K562 (cell line): ENCODE measurements around the gene ENC1. TPM values are rescaled to one million over a fixed set of nuclear protein-coding genes. Genes with fewer than 3 reads are reported as not detected.

Experiments used
- ATAC-seq: fragments of 200-7000 bp; cut with Tn5 transposase; 3 replicates; pipeline ENCODE4 v1.9.1; 2020; ENCODE audit warnings: moderate library complexity
- BruUV-seq: library from RNA; stranded (reverse); fragments of 400-500 nt; replicated peaks from 2 replicates; lab custom pipeline; 2021; lab: Mats Ljungman, UMichigan
- CTCF ChIA-PET: fragments of 300-600 bp; formaldehyde crosslinking; extraction: SDS; loops from one replicate; lab custom pipeline; 2021; ENCODE audit warnings: low intra/inter-chr PET ratio; lab: Yijun Ruan, JAX
- POLR2A ChIA-PET: fragments of 300-600, 350-650 bp; sonication (Branson Sonifier 250); formaldehyde crosslinking; extraction: SDS; loops from one replicate; lab custom pipeline; 2021; ENCODE audit warnings: antibody characterized with exemption, inconsistent platforms; lab: Yijun Ruan, JAX
- DNase-seq, 4 experiments: peaks; one replicate each; pipeline versions ENCODE4 v3.0.0 to v3.0.0-alpha.2; 2011 to 2018; ENCODE audit warnings: low spot score in 3 of 4, mixed read lengths in 3 of 4; ENCODE audit errors: extremely low read depth in 1 of 4
- FAIRE-seq: peaks from 2 replicates; lab custom pipeline; 2011; peaks lifted over from hg19 to GRCh38; lab: Jason Lieb, UNC
- H2AFZ ChIP-seq: 2 replicates; pipeline ENCODE4 v1.6.0; 2011; ENCODE audit warnings: low read depth, low read length, control low read depth, inconsistent platforms
- H3K27ac ChIP-seq: fragments of 200-600 bp; 3 replicates; pipeline ENCODE4 v1.8.0; 2011; ENCODE audit warnings: low read depth, mild to moderate bottlenecking, control low read depth, inconsistent platforms, low read length, moderate library complexity, mixed read lengths; ENCODE audit errors: extremely low read depth
- H3K27me3 ChIP-seq, 2 experiments: fragments of 300-600 bp in 1 of 2; 2 replicates in 1 of 2; 3 replicates in 1 of 2; pipeline versions ENCODE4 v1.6.0 to v1.8.0; 2011; ENCODE audit warnings: inconsistent platforms in 2 of 2, low read length in 2 of 2, mild to moderate bottlenecking in 1 of 2, mixed read lengths in 1 of 2, moderate library complexity in 1 of 2; ENCODE audit not compliant: control insufficient read depth in 2 of 2, insufficient read depth in 2 of 2
- H3K36me3 ChIP-seq: fragments of 300-600 bp; 3 replicates; pipeline ENCODE4 v1.8.0; 2011; ENCODE audit warnings: mild to moderate bottlenecking, low read length, inconsistent platforms; ENCODE audit not compliant: control insufficient read depth, insufficient read depth
- H3K4me1 ChIP-seq, 2 experiments: fragments of 200-600 bp in 1 of 2; replicated peaks in 1 of 2; 2 replicates in 1 of 2; 3 replicates in 1 of 2; pipeline versions ENCODE4 v1.5.1 to v1.8.0; 2011; ENCODE audit warnings: inconsistent platforms in 2 of 2, low read length in 2 of 2, mild to moderate bottlenecking in 1 of 2, mixed read lengths in 1 of 2, moderate library complexity in 1 of 2; ENCODE audit not compliant: control insufficient read depth in 2 of 2, insufficient read depth in 2 of 2
- H3K4me2 ChIP-seq: 2 replicates; pipeline ENCODE4 v1.6.1; 2011; ENCODE audit warnings: low read length, control low read depth, inconsistent platforms, mixed read lengths; ENCODE audit not compliant: insufficient read depth
- H3K4me3 ChIP-seq: fragments of 200-600 bp; sonication (generic), shearing (Covaris generic); 2 replicates; pipeline ENCODE4 v1.5.1; 2016; ENCODE audit warnings: control low read depth, inconsistent platforms
- H3K79me2 ChIP-seq: fragments of 200-600 bp; 3 replicates; pipeline ENCODE4 v1.8.0; 2011; ENCODE audit warnings: low read length, inconsistent platforms; ENCODE audit not compliant: control insufficient read depth, insufficient read depth
- H3K9ac ChIP-seq, 2 experiments: 2 replicates each; pipeline versions ENCODE4 v1.6.0 to v1.6.1; 2011; ENCODE audit warnings: low read depth in 2 of 2, low read length in 2 of 2, control low read depth in 1 of 2, inconsistent platforms in 1 of 2, mild to moderate bottlenecking in 1 of 2, mixed read lengths in 1 of 2; ENCODE audit not compliant: insufficient read depth in 1 of 2
- H3K9me1 ChIP-seq: one replicate; pipeline ENCODE4 v1.6.0; 2011; ENCODE audit warnings: inconsistent platforms, mild to moderate bottlenecking, low read length, moderate library complexity; ENCODE audit not compliant: control insufficient read depth, insufficient read depth
- H3K9me3 ChIP-seq: replicated peaks from 2 replicates; pipeline ENCODE4 v1.5.1; 2011; ENCODE audit warnings: low read depth, low read length, inconsistent platforms; ENCODE audit not compliant: control insufficient read depth, insufficient read depth
- H4K20me1 ChIP-seq: replicated peaks from 2 replicates; pipeline ENCODE4 v1.6.1; 2011; ENCODE audit warnings: low read length, inconsistent platforms, mixed read lengths; ENCODE audit not compliant: control insufficient read depth, insufficient read depth
- HDAC8 ChIP-seq: fragments of 450-650 bp; IDR thresholded peaks from 2 replicates; pipeline ENCODE4 v1.6.1; 2016; ENCODE audit warnings: mild to moderate bottlenecking, missing genetic modification characterization, moderate library complexity, missing compliant biosample characterization
- HMG20B ChIP-seq: fragments of 250-450 bp; sonication (Bioruptor Pico); IDR thresholded peaks from 2 replicates; pipeline ENCODE4 v1.5.0; 2021; ENCODE audit warnings: mild to moderate bottlenecking
- KLF16 ChIP-seq: IDR thresholded peaks from 2 replicates; pipeline ENCODE4 v1.6.1; 2016; ENCODE audit warnings: antibody characterized with exemption
- L3MBTL2 ChIP-seq: fragments of 450-650 bp; IDR thresholded peaks from 2 replicates; pipeline ENCODE4 v1.6.1; 2016; ENCODE audit warnings: mild to moderate bottlenecking, moderate library complexity
- MTA1 ChIP-seq: fragments of 450-650 bp; IDR thresholded peaks from 2 replicates; pipeline ENCODE4 v1.6.1; 2017; ENCODE audit warnings: borderline replicate concordance
- NRF1 ChIP-seq, 2 experiments: fragments of 450-650 bp; IDR thresholded peaks in 1 of 2; conservative IDR thresholded peaks in 1 of 2; 2 replicates each; pipeline ENCODE4 v1.6.1; 2014; ENCODE audit warnings: mild to moderate bottlenecking in 2 of 2
- PHB2 ChIP-seq: fragments of 450-650 bp; IDR thresholded peaks from 2 replicates; pipeline ENCODE4 v1.6.1; 2017; ENCODE audit warnings: low read depth
- PTBP1 ChIP-seq: fragments of 200-400 bp; formaldehyde crosslinking; IDR thresholded peaks from 2 replicates; pipeline ENCODE4 v1.6.1; 2017; ENCODE audit warnings: low read depth, low read length
- SETDB1 ChIP-seq: IDR thresholded peaks from one replicate; pipeline ENCODE4 v1.6.1; 2012; ENCODE audit warnings: low read length, control low read depth, inconsistent platforms
- STAT5B ChIP-seq: fragments of 250-450 bp; sonication (Bioruptor Pico); IDR thresholded peaks from 2 replicates; pipeline ENCODE4 v1.8.0; 2021; ENCODE audit warnings: mild to moderate bottlenecking, inconsistent platforms
- ZNF140 ChIP-seq: fragments of 250-450 bp; sonication (Bioruptor Pico); IDR thresholded peaks from 2 replicates; pipeline ENCODE4 v1.8.0; 2021; ENCODE audit warnings: moderate library complexity, mild to moderate bottlenecking, inconsistent platforms
- ZNF778 ChIP-seq: fragments of 450-650 bp; formaldehyde crosslinking; IDR thresholded peaks from 2 replicates; pipeline ENCODE4 v1.4.0; 2020; ENCODE audit warnings: mild to moderate bottlenecking, moderate library complexity
- WGBS: fragments of 100-300 bp; shearing (Covaris generic); methylation state at CpG from one replicate; pipeline ENCODE4 v1.1.6; 2016; ENCODE audit warnings: low coverage, mixed read lengths; ENCODE audit not compliant: insufficient coverage; ENCODE audit errors: missing lambda C conversion rate; 5-methylcytosine and 5-hydroxymethylcytosine counted together
- in situ Hi-C: fragments of 300-500 bp; cut with MboI; formaldehyde crosslinking; loops from 4 replicates; pipeline ENCODE4 v1.15.0; 2018; ENCODE audit warnings: inconsistent platforms, mixed read lengths
- intact Hi-C: fragments of 100-400 bp; cut with micrococcal nuclease; formaldehyde crosslinking; loops from 2 replicates; pipeline ENCODE4 v1.14.2; 2022
- polyA plus RNA-seq, 8 experiments: library from polyadenylated mRNA; depleted of rRNA in 4 of 8; stranded (reverse) in 5 of 8; unstranded in 3 of 8; fragments of >200 nt; fragmentation: Nextera tagmentation in 2 of 8; fragmentation: Illumina TruSeq in 1 of 8; extraction: Ambion mirVana in 2 of 8; extraction: Trizol in 1 of 8; gene quantifications; 2 replicates each; pipeline versions ENCODE4 v1.2.1 to v1.2.3, GENCODE V29; 2011 to 2014; ENCODE audit warnings: inconsistent platforms in 1 of 8, missing spikeins in 1 of 8
- total RNA-seq, 7 experiments: library from RNA; depleted of rRNA in 6 of 7; stranded (reverse); fragments of >200 nt in 6 of 7; fragmentation: Illumina TruSeq in 2 of 7; extraction: Trizol in 2 of 7; gene quantifications; 2 replicates each; pipeline versions ENCODE4 v1.2.1 to v1.2.3, GENCODE V29; 2011 to 2021; ENCODE audit warnings: low replicate concordance in 1 of 7
- TF ChIP-seq, protein P1 (sequence below), 3 experiments: fragments of 200-800 bp in 1 of 3; fragments of 250-450 bp in 1 of 3; fragments of 450-650 bp in 1 of 3; sonication (Bioruptor Pico) in 1 of 3; sonication (Bioruptor generic) in 1 of 3; formaldehyde crosslinking in 1 of 3; IDR thresholded peaks; 2 replicates each; pipeline versions ENCODE4 v1.6.1 to v1.8.0; 2016 to 2022; ENCODE audit warnings: mild to moderate bottlenecking in 2 of 3, missing genetic modification characterization in 2 of 3, missing compliant biosample characterization in 1 of 3, moderate library complexity in 1 of 3
- TF ChIP-seq, protein P2 (sequence below): fragments of 450-650 bp; formaldehyde crosslinking; IDR thresholded peaks from 2 replicates; pipeline ENCODE4 v1.4.0; 2022; ENCODE audit warnings: missing genetic modification characterization
- TF ChIP-seq, protein P3 (sequence below): fragments of 450-650 bp; conservative IDR thresholded peaks from 2 replicates; pipeline ENCODE4 v1.6.1; 2016; ENCODE audit warnings: missing genetic modification characterization, low read depth, mild to moderate bottlenecking, missing compliant biosample characterization, moderate library complexity
- TF ChIP-seq, protein P4 (sequence below): fragments of 250-450 bp; sonication (Bioruptor Pico); IDR thresholded peaks from 2 replicates; pipeline ENCODE4 v1.5.0; 2021

The ENC1 gene
- total and polyA plus RNA-seq, 9 of the 15 experiments (the other 6 are each of a cell fraction or from before 2014, with no cell fraction given), result 0.17 to 3.2 (median 0.97) TPM

DNA sequence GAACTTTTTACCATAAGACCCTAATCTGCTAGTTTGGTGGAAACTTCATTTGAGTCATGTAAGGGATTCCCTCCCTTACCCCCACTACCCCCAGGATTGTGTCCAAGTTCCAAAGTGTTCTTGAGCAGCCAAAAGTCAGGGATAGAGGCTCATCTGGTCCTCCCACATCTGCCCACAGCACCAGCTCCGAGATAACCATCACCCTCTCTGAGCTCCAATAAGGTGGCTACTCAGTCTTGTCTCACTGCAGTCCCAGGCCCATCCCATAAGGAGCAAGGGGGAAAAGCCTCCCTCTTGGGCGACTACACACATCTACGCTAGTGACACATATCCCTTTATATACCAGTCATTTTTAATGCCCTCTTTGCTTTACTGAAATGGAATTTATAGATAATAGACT, 12.0 kb upstream of the ENC1 start:
- no TSS peak for BruUV-seq
- FAIRE-seq (no peak), DNase-seq (no peak), ATAC-seq (no peak)
- H3K9me1 ChIP-seq, result no peaks in the 10 kb centered on the region
- H3K36me3 ChIP-seq, result no peaks in the 10 kb centered on the region
- H3K27ac ChIP-seq, result no peak overlapping the region
- H3K4me3 ChIP-seq, result no peak overlapping the region
- H3K9ac ChIP-seq, result no peak overlapping the region
- no peaks in the 10 kb centered on the region for H3K4me1 ChIP-seq
- H3K27me3 ChIP-seq, result peaks cover 0 to 12% of the 10 kb centered on the region in 2 experiments; a peak in 3 of 5 replicates
- WGBS, result 10% methylated on average over 3 of the region's 3 CpGs
- no peak overlapping the region for H3K4me2 ChIP-seq
- intact Hi-C loops, result no loop called here
- in situ Hi-C loops, result no loop called here
- H4K20me1 ChIP-seq, result no peaks in the 10 kb centered on the region
- H2AFZ ChIP-seq, result no peak overlapping the region
- H3K9me3 ChIP-seq, result no peaks in the 10 kb centered on the region
- ChIA-PET POLR2A (no interaction called here), CTCF (no interaction called here)
- H3K79me2 ChIP-seq, result no peaks in the 10 kb centered on the region
- no peak for TF ChIP-seq MTA1
- no peak for TF ChIP-seq PHB2
- TF ChIP-seq KLF16, result no peak
- TF ChIP-seq, protein P1, sequence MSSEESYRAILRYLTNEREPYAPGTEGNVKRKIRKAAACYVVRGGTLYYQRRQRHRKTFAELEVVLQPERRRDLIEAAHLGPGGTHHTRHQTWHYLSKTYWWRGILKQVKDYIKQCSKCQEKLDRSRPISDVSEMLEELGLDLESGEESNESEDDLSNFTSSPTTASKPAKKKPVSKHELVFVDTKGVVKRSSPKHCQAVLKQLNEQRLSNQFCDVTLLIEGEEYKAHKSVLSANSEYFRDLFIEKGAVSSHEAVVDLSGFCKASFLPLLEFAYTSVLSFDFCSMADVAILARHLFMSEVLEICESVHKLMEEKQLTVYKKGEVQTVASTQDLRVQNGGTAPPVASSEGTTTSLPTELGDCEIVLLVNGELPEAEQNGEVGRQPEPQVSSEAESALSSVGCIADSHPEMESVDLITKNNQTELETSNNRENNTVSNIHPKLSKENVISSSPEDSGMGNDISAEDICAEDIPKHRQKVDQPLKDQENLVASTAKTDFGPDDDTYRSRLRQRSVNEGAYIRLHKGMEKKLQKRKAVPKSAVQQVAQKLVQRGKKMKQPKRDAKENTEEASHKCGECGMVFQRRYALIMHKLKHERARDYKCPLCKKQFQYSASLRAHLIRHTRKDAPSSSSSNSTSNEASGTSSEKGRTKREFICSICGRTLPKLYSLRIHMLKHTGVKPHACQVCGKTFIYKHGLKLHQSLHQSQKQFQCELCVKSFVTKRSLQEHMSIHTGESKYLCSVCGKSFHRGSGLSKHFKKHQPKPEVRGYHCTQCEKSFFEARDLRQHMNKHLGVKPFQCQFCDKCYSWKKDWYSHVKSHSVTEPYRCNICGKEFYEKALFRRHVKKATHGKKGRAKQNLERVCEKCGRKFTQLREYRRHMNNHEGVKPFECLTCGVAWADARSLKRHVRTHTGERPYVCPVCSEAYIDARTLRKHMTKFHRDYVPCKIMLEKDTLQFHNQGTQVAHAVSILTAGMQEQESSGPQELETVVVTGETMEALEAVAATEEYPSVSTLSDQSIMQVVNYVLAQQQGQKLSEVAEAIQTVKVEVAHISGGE (CRISPR knock-in tag; IDR thresholded peaks at IDR 0.05), result no peak
- TF ChIP-seq, protein P2, sequence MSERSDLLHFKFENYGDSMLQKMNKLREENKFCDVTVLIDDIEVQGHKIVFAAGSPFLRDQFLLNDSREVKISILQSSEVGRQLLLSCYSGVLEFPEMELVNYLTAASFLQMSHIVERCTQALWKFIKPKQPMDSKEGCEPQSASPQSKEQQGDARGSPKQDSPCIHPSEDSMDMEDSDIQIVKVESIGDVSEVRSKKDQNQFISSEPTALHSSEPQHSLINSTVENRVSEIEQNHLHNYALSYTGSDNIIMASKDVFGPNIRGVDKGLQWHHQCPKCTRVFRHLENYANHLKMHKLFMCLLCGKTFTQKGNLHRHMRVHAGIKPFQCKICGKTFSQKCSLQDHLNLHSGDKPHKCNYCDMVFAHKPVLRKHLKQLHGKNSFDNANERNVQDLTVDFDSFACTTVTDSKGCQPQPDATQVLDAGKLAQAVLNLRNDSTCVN (CRISPR knock-in tag), result no peak
- no peak for TF ChIP-seq NRF1 (conservative IDR thresholded peaks at IDR 0.05 in 1 of 2, IDR thresholded peaks at IDR 0.05 in 1 of 2)
- no peak for TF ChIP-seq SETDB1
- TF ChIP-seq, protein P3, sequence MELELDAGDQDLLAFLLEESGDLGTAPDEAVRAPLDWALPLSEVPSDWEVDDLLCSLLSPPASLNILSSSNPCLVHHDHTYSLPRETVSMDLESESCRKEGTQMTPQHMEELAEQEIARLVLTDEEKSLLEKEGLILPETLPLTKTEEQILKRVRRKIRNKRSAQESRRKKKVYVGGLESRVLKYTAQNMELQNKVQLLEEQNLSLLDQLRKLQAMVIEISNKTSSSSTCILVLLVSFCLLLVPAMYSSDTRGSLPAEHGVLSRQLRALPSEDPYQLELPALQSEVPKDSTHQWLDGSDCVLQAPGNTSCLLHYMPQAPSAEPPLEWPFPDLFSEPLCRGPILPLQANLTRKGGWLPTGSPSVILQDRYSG (tag), result no peak
- TF ChIP-seq ZNF778 (CRISPR knock-in tag), result no peak
- TF ChIP-seq HDAC8, result no peak
- no peak for TF ChIP-seq PTBP1
- no peak for TF ChIP-seq ZNF140
- TF ChIP-seq, protein P4, sequence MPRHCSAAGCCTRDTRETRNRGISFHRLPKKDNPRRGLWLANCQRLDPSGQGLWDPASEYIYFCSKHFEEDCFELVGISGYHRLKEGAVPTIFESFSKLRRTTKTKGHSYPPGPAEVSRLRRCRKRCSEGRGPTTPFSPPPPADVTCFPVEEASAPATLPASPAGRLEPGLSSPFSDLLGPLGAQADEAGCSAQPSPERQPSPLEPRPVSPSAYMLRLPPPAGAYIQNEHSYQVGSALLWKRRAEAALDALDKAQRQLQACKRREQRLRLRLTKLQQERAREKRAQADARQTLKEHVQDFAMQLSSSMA, result no peak
- no peak for TF ChIP-seq L3MBTL2
- TF ChIP-seq HMG20B (CRISPR knock-in tag), result no peak
- no peak for TF ChIP-seq STAT5B (CRISPR knock-in tag)
